ENCODE data around the gene OXNAD1. TPM values are rescaled to one million over a fixed set of nuclear protein-coding genes. Genes with fewer than 3 reads are reported as not detected.

OXNAD1 gene
- total RNA-seq, 6 experiments from 2014 or later = 8.1 to 27.2 (median 16.2) TPM

DNA sequence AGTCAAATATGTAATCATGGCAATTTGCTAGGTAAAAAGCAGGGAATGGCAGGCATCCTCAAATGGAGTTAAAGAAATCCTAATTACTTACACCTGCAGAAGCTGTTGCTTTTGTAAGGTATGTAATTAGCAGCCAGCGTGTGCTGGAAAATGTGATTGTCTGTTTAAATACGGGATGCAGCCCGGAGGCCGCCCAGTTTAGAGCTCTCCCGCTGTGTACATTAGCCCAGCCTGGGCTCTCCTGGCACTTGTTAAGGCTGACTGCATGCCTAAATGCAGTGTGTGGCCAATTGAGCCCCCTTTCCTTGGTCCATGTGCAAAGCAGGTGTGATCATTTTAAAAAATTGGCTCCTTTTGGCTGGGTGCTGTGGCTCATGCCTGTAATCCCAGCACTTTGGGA, 9.3 kb upstream of the OXNAD1 start:
- no peak overlapping the region for H3K27ac ChIP-seq
- H3K4me3 ChIP-seq = no peak overlapping the region
- no peak for TF ChIP-seq POLR2A (IDR thresholded peaks at IDR 0.05)
- TF ChIP-seq CTCF (IDR thresholded peaks at IDR 0.05) = no peak
- H3K36me3 ChIP-seq = peaks cover 0 to 14% (median 0%) of the 10 kb centered on the region in 4 donors
- H3K4me1 ChIP-seq = peaks cover 0 to 31% (median 9%) of the 10 kb centered on the region in 4 donors
- intact Hi-C loops (cut with DNase I) = no loop called here
- 72% methylated on average over 2 of the region's 5 CpGs for WGBS (ENCODE audit: insufficient coverage, low coverage, low lambda C conversion rate, missing lambda C conversion rate)
- H3K9me3 ChIP-seq = no peaks in the 10 kb centered on the region
- DNase-seq = no peak
- no peak for ATAC-seq
- H3K27me3 ChIP-seq = no peaks in the 10 kb centered on the region

DNA sequence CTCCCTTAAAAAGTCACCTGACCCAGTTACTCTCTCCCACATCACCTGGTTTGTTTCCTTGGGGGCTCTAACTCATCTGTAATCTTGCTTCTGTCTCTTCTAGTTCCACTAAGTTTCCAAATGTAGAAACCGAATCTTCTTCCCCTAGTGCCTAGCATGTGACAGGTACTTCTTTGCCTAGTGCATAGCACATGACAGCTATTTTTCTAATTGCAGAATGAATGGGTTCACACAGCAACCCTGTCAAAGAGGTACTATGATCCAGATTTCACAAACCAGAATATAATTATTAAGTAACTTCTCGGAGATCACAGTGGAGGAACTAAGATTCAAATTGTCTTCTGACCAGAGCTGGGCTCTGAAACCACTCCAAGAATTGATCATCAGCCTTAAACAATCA, 7.7 kb upstream of the OXNAD1 start:
- ATAC-seq (no peak), DNase-seq (no peak)
- H3K4me3 ChIP-seq = no peak overlapping the region
- H3K9me3 ChIP-seq = no peaks in the 10 kb centered on the region
- no peak overlapping the region for H3K27ac ChIP-seq
- peaks cover 0 to 28% (median 9%) of the 10 kb centered on the region in 4 donors for H3K4me1 ChIP-seq
- 73% methylated on average over 2 of the region's 2 CpGs for WGBS (ENCODE audit: insufficient coverage, low coverage, low lambda C conversion rate, missing lambda C conversion rate)
- no peak for TF ChIP-seq CTCF (IDR thresholded peaks at IDR 0.05)
- H3K27me3 ChIP-seq = no peaks in the 10 kb centered on the region
- peaks cover 0 to 14% (median 0%) of the 10 kb centered on the region in 4 donors for H3K36me3 ChIP-seq
- intact Hi-C loops (cut with DNase I) = no loop called here

- TF ChIP-seq CTCF (IDR thresholded peaks at IDR 0.05) (no peak), POLR2A (IDR thresholded peaks at IDR 0.05) (no peak)
- Histone ChIP-seq H3K4me3 (no peak overlapping the region), H3K27me3 (no peaks in the 10 kb centered on the region), H3K4me1 (peaks cover 0 to 19% (median 5%) of the 10 kb centered on the region in 4 donors), H3K9me3 (no peaks in the 10 kb centered on the region), H3K36me3 (peaks cover 0 to 14% (median 0%) of the 10 kb centered on the region in 4 donors), H3K27ac (no peak overlapping the region)
- ATAC-seq = no peak
- DNase-seq = no peak
- 79% methylated on average over 5 of the region's 5 CpGs for WGBS (ENCODE audit: insufficient coverage, low coverage, low lambda C conversion rate, missing lambda C conversion rate)
- intact Hi-C loops (cut with DNase I) = no loop called here
Measured at GRCh38 chr3:16258177-16258576, 6.8 kb upstream of the OXNAD1 start.

GRCh38 chr3:16258866-16259265, 6.1 kb upstream of the OXNAD1 start:
- 56% methylated on average over 1 of the region's 1 CpG for WGBS (ENCODE audit: insufficient coverage, low coverage, low lambda C conversion rate, missing lambda C conversion rate)

More at GRCh38 chr3:16258866-16259265, 6.1 kb upstream of the OXNAD1 start:
- intact Hi-C loops (cut with DNase I) = no loop called here
- ATAC-seq (no peak), DNase-seq (no peak)
- H3K9me3 ChIP-seq = no peaks in the 10 kb centered on the region
- no peaks in the 10 kb centered on the region for H3K27me3 ChIP-seq
- TF ChIP-seq CTCF (IDR thresholded peaks at IDR 0.05) (no peak), POLR2A (IDR thresholded peaks at IDR 0.05) (no peak)
- peaks cover 0 to 14% (median 0%) of the 10 kb centered on the region in 4 donors for H3K36me3 ChIP-seq
- no peak overlapping the region for H3K27ac ChIP-seq
- H3K4me1 ChIP-seq = peaks cover 0 to 19% (median 0%) of the 10 kb centered on the region in 4 donors
- H3K4me3 ChIP-seq = no peak overlapping the region

Measured in right lobe of liver (tissue), 6 donors.